Neutrophil (primary cell): Measurements from ENCODE around the gene TUBB2A.
"Not testable (repeated sequence)": the region's sequence is repeated elsewhere in the genome, so short reads cannot be mapped to it uniquely, and the experiment has no call there.

ENCODE experiments used
- H3K27ac ChIP-seq: fragments of 200-600 bp; sonication (generic); 2 replicates; pipeline ENCODE4 v1.5.1; 2016; ENCODE audit warnings: mild to moderate bottlenecking, moderate library complexity
- H3K27me3 ChIP-seq: fragments of 200-600 bp; sonication (generic); 2 replicates; pipeline ENCODE4 v1.6.0; 2016; ENCODE audit warnings: mild to moderate bottlenecking
- H3K36me3 ChIP-seq: fragments of 200-600 bp; sonication (generic); 2 replicates; pipeline ENCODE4 v1.5.1; 2017
- H3K4me1 ChIP-seq, 2 experiments: fragments of 200-600 bp in 1 of 2; sonication (generic) in 1 of 2; 1 replicate in 1 of 2; 2 replicates in 1 of 2; pipeline versions ENCODE4 v1.5.1 to v1.6.1; 2013 to 2016; ENCODE audit warnings: low read depth in 1 of 2, low read length in 1 of 2, mild to moderate bottlenecking in 1 of 2, moderate library complexity in 1 of 2; ENCODE audit not compliant: control insufficient read depth in 1 of 2, insufficient read depth in 1 of 2
- H3K4me3 ChIP-seq, 2 experiments: fragments of 200-600 bp in 1 of 2; sonication (generic) in 1 of 2; 1 replicate in 1 of 2; 2 replicates in 1 of 2; pipeline ENCODE4 v1.5.1; 2013 to 2016; ENCODE audit warnings: low read depth in 1 of 2, low read length in 1 of 2, mild to moderate bottlenecking in 1 of 2, moderate library complexity in 1 of 2
- H3K9me3 ChIP-seq: fragments of 200-600 bp; sonication (generic); 2 replicates; pipeline ENCODE4 v1.5.1; 2016
- CTCF ChIP-seq: fragments of 200-600 bp; sonication (generic); IDR thresholded peaks from 2 replicates; pipeline ENCODE4 v1.5.1; 2016; ENCODE audit warnings: antibody characterized with exemption

The TUBB2A gene

DNA sequence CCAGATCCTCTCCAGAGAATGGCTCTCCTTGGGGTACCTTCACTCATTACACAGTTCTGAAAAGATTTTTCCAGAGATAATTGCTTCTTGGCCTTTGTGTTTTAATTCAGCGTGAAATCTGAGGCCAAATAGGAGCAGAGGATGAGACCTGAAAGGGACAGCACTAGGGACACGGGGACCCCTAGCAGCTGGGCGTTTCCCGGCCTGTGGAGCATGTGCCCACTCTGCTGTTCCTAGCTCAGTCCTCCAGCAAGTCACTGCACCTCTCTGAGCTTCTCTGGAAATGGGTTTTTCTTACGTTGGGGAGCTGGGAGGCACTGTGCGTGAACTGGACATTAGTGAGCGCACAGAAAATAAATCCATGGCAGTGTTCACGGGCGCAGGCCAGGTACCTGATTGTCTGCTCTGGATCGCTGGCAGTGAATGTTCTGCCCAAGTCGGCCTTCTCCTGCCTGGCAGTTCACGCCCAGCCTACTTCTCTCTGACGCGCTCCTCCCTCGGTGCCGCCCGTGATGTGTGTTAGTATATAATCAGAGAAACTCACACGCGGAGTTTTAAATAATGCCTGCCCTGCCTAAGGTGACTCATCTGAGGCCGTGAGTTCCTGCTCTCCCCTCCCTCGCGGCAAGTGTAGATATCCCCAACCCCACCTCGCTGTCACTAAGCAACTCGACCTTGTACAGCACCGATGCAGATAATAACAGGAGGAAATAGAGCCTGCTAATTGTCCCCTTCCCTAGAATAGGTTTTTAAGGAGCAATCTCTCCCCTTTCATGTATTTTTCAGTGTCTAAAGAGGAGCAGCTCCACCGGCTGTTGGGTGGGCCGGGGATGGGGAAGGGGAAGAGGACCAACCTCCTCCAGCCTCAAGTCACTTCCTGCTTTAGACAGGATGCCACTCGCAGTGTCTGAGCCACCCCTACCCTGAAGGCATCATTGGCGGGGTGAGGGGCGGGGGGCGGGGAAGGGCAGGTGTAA lies 2.7 kb upstream of the TUBB2A start:
- no peaks in the 10 kb centered on the region for H3K36me3 ChIP-seq
- TF ChIP-seq CTCF = no peak

GRCh38 chr6:3156184-3157130 lies 887 bp downstream of the TUBB2A start:
- peak overlapping the region; percentile 56 to 74 for H3K4me3 ChIP-seq
- not testable (repeated sequence) for H3K36me3 ChIP-seq, H3K27ac ChIP-seq, H3K9me3 ChIP-seq
- H3K27me3 ChIP-seq = peaks cover 90% of the 10 kb centered on the region
- H3K4me1 ChIP-seq = peaks cover 8 to 15% of the 10 kb centered on the region in 2 experiments

More for the DNA sequence above, 2.7 kb upstream of the TUBB2A start:
- no peak overlapping the region for H3K4me3 ChIP-seq
- peaks cover 17 to 35% of the 10 kb centered on the region in 2 experiments for H3K4me1 ChIP-seq
- no peak overlapping the region for H3K27ac ChIP-seq
- H3K9me3 ChIP-seq = no peaks in the 10 kb centered on the region
- H3K27me3 ChIP-seq = peaks cover 100% of the 10 kb centered on the region

- peaks cover 90% of the 10 kb centered on the region for H3K27me3 ChIP-seq
- H3K4me1 ChIP-seq = peaks cover 8 to 15% of the 10 kb centered on the region in 2 experiments
- H3K4me3 ChIP-seq, H3K36me3 ChIP-seq, H3K27ac ChIP-seq, H3K9me3 ChIP-seq: not testable (repeated sequence)
Observed at GRCh38 chr6:3155416-3155815, 1.9 kb downstream of the TUBB2A start.

- Histone ChIP-seq H3K9me3 (no peaks in the 10 kb centered on the region), H3K36me3 (no peaks in the 10 kb centered on the region), H3K27me3 (peaks cover 86% of the 10 kb centered on the region), H3K27ac (no peak overlapping the region), H3K4me1 (peaks cover 8 to 11% of the 10 kb centered on the region in 2 experiments), H3K4me3 (no peak overlapping the region)
- no peak for TF ChIP-seq CTCF
Observed at GRCh38 chr6:3152689-3153088, 4.7 kb downstream of the TUBB2A start.

- Histone ChIP-seq H3K36me3 (no peaks in the 10 kb centered on the region), H3K4me1 (peaks cover under 1 to 2% of the 10 kb centered on the region in 2 experiments)
Observed at GRCh38 chr6:3151691-3152090, 5.7 kb downstream of the TUBB2A start.

More at GRCh38 chr6:3151691-3152090, 5.7 kb downstream of the TUBB2A start:
- Histone ChIP-seq H3K27me3 (peaks cover 76% of the 10 kb centered on the region), H3K27ac (no peak overlapping the region), H3K9me3 (no peaks in the 10 kb centered on the region), H3K4me3 (no peak overlapping the region)
- TF ChIP-seq CTCF = no peak
